Neural crest cell (in vitro differentiated cells): ENCODE data around the gene TSC2. TPM values are rescaled to one million over a fixed set of nuclear protein-coding genes. Genes with fewer than 3 reads are reported as not detected.

ENCODE experiments used
- DNase-seq: peaks from one replicate; pipeline ENCODE4 v3.0.0; 2021; ENCODE audit warnings: low read depth, mixed read lengths, low spot score
- H3K27ac Mint-ChIP-seq: one replicate; pipeline ENCODE4 v1.8.0; 2021; ENCODE audit warnings: mild to moderate bottlenecking, mixed read lengths; ENCODE audit not compliant: unreplicated experiment
- H3K27me3 Mint-ChIP-seq: 2 replicates; pipeline ENCODE4 v1.8.0; 2021; ENCODE audit warnings: low read depth, mild to moderate bottlenecking, mixed read lengths
- H3K36me3 Mint-ChIP-seq: 2 replicates; pipeline ENCODE4 v1.8.0; 2021; ENCODE audit warnings: low read depth, mild to moderate bottlenecking, mixed read lengths
- H3K4me1 Mint-ChIP-seq: 2 replicates; pipeline ENCODE4 v1.8.0; 2021; ENCODE audit warnings: mixed read lengths
- H3K4me3 Mint-ChIP-seq: one replicate; pipeline ENCODE4 v1.8.0; 2021; ENCODE audit warnings: mild to moderate bottlenecking, mixed read lengths
- H3K9me3 Mint-ChIP-seq: 2 replicates; pipeline ENCODE4 v1.8.0; 2021; ENCODE audit warnings: mixed read lengths
- CTCF ChIP-seq: fragments of 200-600 bp; sonication (generic); conservative IDR thresholded peaks from 2 replicates; pipeline ENCODE4 v1.5.0; 2021; ENCODE audit warnings: antibody characterized with exemption, mild to moderate bottlenecking
- long read RNA-seq: library from polyadenylated mRNA; unstranded; transcript quantifications from one replicate; pipeline ENCODE4 v2.0.0, GENCODE V29; 2020
- total RNA-seq: library from RNA; stranded (reverse); gene quantifications from 2 replicates; pipeline ENCODE4 v1.2.1, GENCODE V29; 2021

Gene TSC2
- 175 and 180 TPM in 2 replicates for total RNA-seq
- long read RNA-seq, partial matches to known transcripts, result 5 of 7 reads
- long read RNA-seq, other reads (novel, unspliced or antisense), result 1 of 7 reads

GRCh38 chr16:2047330-2048115 lies at the start of gene TSC2, which contains the start of gene NTHL1:
Gene TSC2, plus strand, starts transcription at chr16:2047985. Its CDS starts 631 bp downstream, at chr16:2048616.
Gene NTHL1, minus strand, starts transcription at chr16:2047834. Its CDS starts 11 bp downstream, at chr16:2047823.
- Mint-ChIP-seq H3K27me3 (no peaks in the 10 kb centered on the region), H3K9me3 (no peaks in the 10 kb centered on the region), H3K4me1 (peaks cover 18% of the 10 kb centered on the region), H3K36me3 (peaks cover 3% of the 10 kb centered on the region), H3K27ac (no peak within 1 kb of the TSS), H3K4me3 (peak within 1 kb of the TSS; percentile 94)
- no peak for TF ChIP-seq CTCF
- peak; percentile 94 for DNase-seq

GRCh38 chr16:1998360-1998835 lies 49.4 kb upstream of the TSC2 start:
- Mint-ChIP-seq H3K27ac (no peak overlapping the region), H3K9me3 (no peaks in the 10 kb centered on the region), H3K36me3 (peaks cover 9% of the 10 kb centered on the region), H3K27me3 (peaks cover 17% of the 10 kb centered on the region), H3K4me3 (no peak overlapping the region), H3K4me1 (no peaks in the 10 kb centered on the region)
- DNase-seq, result no peak
- no peak for TF ChIP-seq CTCF

- H3K4me1 Mint-ChIP-seq, result no peaks in the 10 kb centered on the region
- no peaks in the 10 kb centered on the region for H3K9me3 Mint-ChIP-seq
- peaks cover 10% of the 10 kb centered on the region for H3K27me3 Mint-ChIP-seq
- H3K27ac Mint-ChIP-seq, result no peak overlapping the region
- no peak for DNase-seq
- TF ChIP-seq CTCF, result no peak
- peaks cover 7% of the 10 kb centered on the region for H3K36me3 Mint-ChIP-seq
- H3K4me3 Mint-ChIP-seq, result no peak overlapping the region
These were observed 48.7 kb upstream of the TSC2 start for GRCh38 chr16:1998852-1999801.

GRCh38 chr16:1999866-2000514 lies 47.8 kb upstream of the TSC2 start:
- Mint-ChIP-seq H3K27ac (no peak overlapping the region), H3K4me3 (no peak overlapping the region), H3K36me3 (peaks cover 7% of the 10 kb centered on the region), H3K4me1 (no peaks in the 10 kb centered on the region), H3K9me3 (no peaks in the 10 kb centered on the region), H3K27me3 (peaks cover 9% of the 10 kb centered on the region)
- DNase-seq, result no peak
- no peak for TF ChIP-seq CTCF

GRCh38 chr16:2001035-2001434 lies 46.8 kb upstream of the TSC2 start:
- Mint-ChIP-seq H3K36me3 (peaks cover 2% of the 10 kb centered on the region), H3K9me3 (no peaks in the 10 kb centered on the region), H3K4me1 (peaks cover 2% of the 10 kb centered on the region), H3K27me3 (peaks cover 2% of the 10 kb centered on the region), H3K4me3 (no peak overlapping the region), H3K27ac (no peak overlapping the region)
- no peak for TF ChIP-seq CTCF
- DNase-seq, result no peak
